ENCODE measurements around the gene MYZAP. TPM values are rescaled to one million over a fixed set of nuclear protein-coding genes. Genes with fewer than 3 reads are reported as not detected.

Gene MYZAP
- total and polyA plus RNA-seq, 2 of the 4 experiments (the other 2 are of a cell fraction) = not detected

DNA sequence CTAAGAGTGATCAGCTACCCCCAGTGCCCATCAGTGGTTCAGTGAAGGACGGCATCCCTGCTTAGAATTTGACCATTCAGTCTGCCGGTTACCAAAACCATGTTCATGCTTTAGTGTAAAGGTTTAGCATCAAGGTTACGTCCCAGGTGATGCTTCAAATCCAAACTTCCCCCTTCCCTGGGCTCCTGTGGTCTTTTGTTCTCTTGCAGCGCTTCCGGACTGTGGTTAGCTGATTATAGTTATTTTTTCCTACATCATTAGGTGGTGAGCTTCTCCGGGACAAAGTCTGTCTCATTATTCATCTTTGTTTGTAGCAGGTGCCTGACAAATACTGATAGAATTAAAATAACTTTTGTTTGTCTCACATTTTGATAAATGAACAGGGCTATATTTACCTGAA is 28.3 kb upstream of the MYZAP start:
- Histone ChIP-seq H3K14ac (replicated peaks; ENCODE audit: low read depth, low read length) (no peak overlapping the region), H3K9ac (ENCODE audit: low read depth, low read length) (no peak overlapping the region), H4K5ac (ENCODE audit: low read depth, low read length) (no peak overlapping the region), H3K18ac (ENCODE audit: low read depth, low read length) (no peak overlapping the region), H2AFZ (replicated peaks; ENCODE audit: low read length, poor library complexity) (no peak overlapping the region), H3K4me2 (ENCODE audit: low read depth, low read length) (no peak overlapping the region), H3K56ac (ENCODE audit: extremely low read depth, insufficient read depth, low read length) (no peak overlapping the region), H2BK15ac (ENCODE audit: low read depth, low read length) (no peak overlapping the region), H3K4me1 (ENCODE audit: control insufficient read depth, insufficient read depth, low read length) (no peaks in the 10 kb centered on the region), H4K8ac (ENCODE audit: low read depth in 2 of 2, low read length in 2 of 2) (no peak overlapping the region), H2BK20ac (ENCODE audit: low read depth, low read length) (no peak overlapping the region), H3K9me1 (ENCODE audit: insufficient read depth, low read length) (no peaks in the 10 kb centered on the region), H2AK9ac (replicated peaks; ENCODE audit: low read depth, low read length, poor library complexity) (no peak overlapping the region), H2BK5ac (ENCODE audit: low read depth, low read length, poor library complexity, severe bottlenecking) (no peak overlapping the region), H4K91ac (ENCODE audit: insufficient read depth, low read depth, low read length) (no peak overlapping the region), H2AK5ac (ENCODE audit: low read depth, low read length) (no peak overlapping the region), H3K23ac (ENCODE audit: low read depth, low read length) (no peak overlapping the region; the same call in 1 of the 2 replicates), H3K79me1 (ENCODE audit: low read depth in 1 of 2, low read length in 2 of 2) (no peaks in the 10 kb centered on the region), H3K27me3 (ENCODE audit: control insufficient read depth, insufficient read depth, low read length) (peaks cover 18% of the 10 kb centered on the region), H3K4me3 (ENCODE audit: insufficient read depth, low read depth, low read length) (no peak overlapping the region), H4K20me1 (ENCODE audit: insufficient read depth, low read length) (no peaks in the 10 kb centered on the region), H3K9me3 (ENCODE audit: control insufficient read depth, insufficient read depth, low read length) (no peaks in the 10 kb centered on the region), H3K4ac (ENCODE audit: low read depth, low read length) (no peak overlapping the region), H2BK120ac (ENCODE audit: low read depth, low read length) (no peak overlapping the region), H3K27ac (ENCODE audit: insufficient read depth, low read length) (no peak overlapping the region), H3K36me3 (ENCODE audit: control insufficient read depth, insufficient read depth, low read length) (no peaks in the 10 kb centered on the region)
- BruUV-seq (replicated peaks) = no TSS peak
- dilution Hi-C loops (cut with HindIII; ENCODE audit: low sequenced_read_pairs, unreplicated experiment) (no loop called here), intact Hi-C loops (cut with micrococcal nuclease) (loop anchor here (10.0 kb wide), 1 partner anchor 511 kb away; no protein-coding TSS in a partner anchor), in situ Hi-C loops (cut with MboI; ENCODE audit: low sequenced_read_pairs) (loop anchor here (10.0 kb wide), 1 partner anchor 301 kb away; no protein-coding TSS in a partner anchor)
- DNase-seq (no peak), ATAC-seq (ENCODE audit: low read depth) (no peak)
- no peak for TF ChIP-seq RFX5 (IDR thresholded peaks at IDR 0.05; ENCODE audit: low read depth, low read length)
- no CpG with 5 or more reads among the region's 6 CpGs for WGBS, 2 experiments (ENCODE audit: extremely low coverage in 2 of 2, insufficient read length in 1 of 2)
- ChIA-PET CTCF (interaction anchor here (0.6 kb wide), 1 partner anchor 297 kb away, joined by 3 read pairs; no protein-coding TSS in a partner anchor), POLR2A (ENCODE audit: unreplicated experiment) (no interaction called here)
